ENCODE data around the gene SLX1A. TPM values are rescaled to one million over a fixed set of nuclear protein-coding genes. Genes with fewer than 3 reads are reported as not detected.
"Not testable (repeated sequence)": the region's sequence is repeated elsewhere in the genome, so short reads cannot be mapped to it uniquely, and the experiment has no call there.

Gene SLX1A
- total RNA-seq, 1 experiment from 2014 or later = 93.6 TPM

- not testable (repeated sequence) for DNase-seq (ENCODE audit: low read depth)
These were observed 23.4 kb downstream of the SLX1A start for GRCh38 chr16:30217082-30217481.

Small RNA genes lying within 50 kb of the gene (small RNA-seq; reads per million reads assigned to genes)
- gene AC106782.4 = not detected

Other genes with a start within 250 kb of the SLX1A start
- 38.0 and 39.0 TPM in 2 replicates for gene TMEM219, start 231.8 kb upstream of the SLX1A start, total RNA-seq (2014; rRNA removed; shearing (Covaris generic))
- 38.4 and 40.0 TPM in 2 replicates for gene TAOK2, start 220.0 kb upstream of the SLX1A start, total RNA-seq (2014; rRNA removed; shearing (Covaris generic))
- 24.3 and 33.8 TPM in 2 replicates for gene HIRIP3, start 198.3 kb upstream of the SLX1A start, total RNA-seq (2014; rRNA removed; shearing (Covaris generic))
- gene INO80E, start 197.6 kb upstream of the SLX1A start, total RNA-seq (2014; rRNA removed; shearing (Covaris generic)) = 80.1 and 94.7 TPM in 2 replicates
- gene DOC2A, start 182.8 kb upstream of the SLX1A start, total RNA-seq (2014; rRNA removed; shearing (Covaris generic)) = 0.10 and 0.63 TPM in 2 replicates
- gene C16orf92, start 170.7 kb upstream of the SLX1A start, total RNA-seq (2014; rRNA removed; shearing (Covaris generic)) = not detected in 2 replicates
- gene TLCD3B, start 162.6 kb upstream of the SLX1A start, total RNA-seq (2014; rRNA removed; shearing (Covaris generic)) = 0.11 and 0.13 TPM in 2 replicates
- 1,753 and 2,052 TPM in 2 replicates for gene ALDOA, start 128.1 kb upstream of the SLX1A start, total RNA-seq (2014; rRNA removed; shearing (Covaris generic))
- gene PPP4C, start 117.9 kb upstream of the SLX1A start, total RNA-seq (2014; rRNA removed; shearing (Covaris generic)) = 217 and 241 TPM in 2 replicates
- 0.59 and 0.90 TPM in 2 replicates for gene TBX6, start 102.0 kb upstream of the SLX1A start, total RNA-seq (2014; rRNA removed; shearing (Covaris generic))
- gene YPEL3, start 97.7 kb upstream of the SLX1A start, total RNA-seq (2014; rRNA removed; shearing (Covaris generic)) = 0.48 and 2.7 TPM in 2 replicates
- 0.06 and 2.1 TPM in 2 replicates for gene GDPD3, start 80.3 kb upstream of the SLX1A start, total RNA-seq (2014; rRNA removed; shearing (Covaris generic))
- 18.4 and 22.9 TPM in 2 replicates for gene MAPK3, start 70.7 kb upstream of the SLX1A start, total RNA-seq (2014; rRNA removed; shearing (Covaris generic))
- 7.1 and 9.1 TPM in 2 replicates for gene CORO1A, start 10.3 kb upstream of the SLX1A start, total RNA-seq (2014; rRNA removed; shearing (Covaris generic))
- 67.0 and 120 TPM in 2 replicates for gene BOLA2B, start 209 bp upstream of the SLX1A start, total RNA-seq (2014; rRNA removed; shearing (Covaris generic))
- 3.8 and 15.1 TPM in 2 replicates for gene SULT1A3, start 5.4 kb downstream of the SLX1A start, total RNA-seq (2014; rRNA removed; shearing (Covaris generic))
- gene NPIPB13, start 54.6 kb downstream of the SLX1A start, total RNA-seq (2014; rRNA removed; shearing (Covaris generic)) = 0.79 and 1.4 TPM in 2 replicates
- gene CD2BP2, start 161.4 kb downstream of the SLX1A start, total RNA-seq (2014; rRNA removed; shearing (Covaris generic)) = 70.0 and 77.7 TPM in 2 replicates
- 33.4 and 37.2 TPM in 2 replicates for gene TBC1D10B, start 176.6 kb downstream of the SLX1A start, total RNA-seq (2014; rRNA removed; shearing (Covaris generic))
- gene MYL11, start 180.9 kb downstream of the SLX1A start, total RNA-seq (2014; rRNA removed; shearing (Covaris generic)) = not detected in 2 replicates
- 0.26 and 0.43 TPM in 2 replicates for gene SEPTIN1, start 188.7 kb downstream of the SLX1A start, total RNA-seq (2014; rRNA removed; shearing (Covaris generic))
- 12.2 and 13.6 TPM in 2 replicates for gene ZNF48, start 201.5 kb downstream of the SLX1A start, total RNA-seq (2014; rRNA removed; shearing (Covaris generic))
- gene ZNF771, start 213.7 kb downstream of the SLX1A start, total RNA-seq (2014; rRNA removed; shearing (Covaris generic)) = 14.0 and 16.1 TPM in 2 replicates
- gene DCTPP1, start 236.2 kb downstream of the SLX1A start, total RNA-seq (2014; rRNA removed; shearing (Covaris generic)) = 47.1 and 71.1 TPM in 2 replicates